ENCODE measurements around the gene ZG16B.

The ZG16B gene

DNA sequence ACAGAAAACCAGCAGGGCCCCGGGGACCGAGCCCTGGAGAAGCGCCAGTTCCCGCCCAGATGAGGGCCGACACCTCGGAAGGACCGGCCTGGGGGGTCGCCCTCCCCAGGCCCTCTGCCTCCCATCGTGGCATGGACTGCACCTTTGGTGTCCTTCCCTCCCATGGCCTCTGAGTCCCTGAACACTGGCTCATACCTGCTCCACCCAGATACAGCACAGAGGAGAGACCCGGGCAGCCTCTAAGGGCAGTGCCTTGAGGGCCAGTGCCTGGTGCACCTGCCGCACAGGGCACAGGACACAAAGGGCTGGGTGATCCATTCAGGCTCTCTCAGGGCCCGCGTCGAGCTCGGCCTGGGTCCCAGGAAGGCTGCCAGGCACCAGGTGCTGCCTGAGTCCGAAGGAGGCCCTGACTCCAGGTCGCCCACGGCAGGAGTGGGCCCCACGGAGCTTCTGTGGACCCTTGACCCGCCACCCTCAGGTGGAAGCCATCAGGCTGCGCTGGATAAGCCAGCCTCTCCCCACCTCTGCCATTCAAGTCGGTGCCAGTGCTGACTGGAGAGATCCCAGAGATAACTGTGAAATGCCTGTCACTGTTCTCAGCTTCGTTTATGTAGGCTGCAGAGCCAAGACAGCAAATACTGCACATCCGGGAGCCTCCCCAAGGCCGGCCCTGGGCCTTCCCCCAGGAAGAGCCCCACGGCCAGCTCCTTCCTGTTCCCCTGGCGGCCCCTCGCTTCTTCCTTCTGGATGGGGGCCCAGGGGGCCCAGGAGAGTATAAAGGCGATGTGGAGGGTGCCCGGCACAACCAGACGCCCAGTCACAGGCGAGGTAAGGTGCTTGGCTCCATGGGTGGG, at the start of gene ZG16B:
ZG16B (plus strand) TSS at position 803 of the 854 bp plus-strand sequence. CDS start 139 bp downstream, outside the sequence.
- DNase-seq (ENCODE audit: low spot score) = no peak

- no peak for DNase-seq (ENCODE audit: low spot score)
Observed at GRCh38 chr16:2782583-2783351, 47.3 kb upstream of the ZG16B start.

GRCh38 chr16:2783581-2784357, 46.3 kb upstream of the ZG16B start:
- no peak for DNase-seq (ENCODE audit: low spot score)

GRCh38 chr16:2784358-2785100, 45.6 kb upstream of the ZG16B start:
- DNase-seq (ENCODE audit: low spot score) = no peak

DNA sequence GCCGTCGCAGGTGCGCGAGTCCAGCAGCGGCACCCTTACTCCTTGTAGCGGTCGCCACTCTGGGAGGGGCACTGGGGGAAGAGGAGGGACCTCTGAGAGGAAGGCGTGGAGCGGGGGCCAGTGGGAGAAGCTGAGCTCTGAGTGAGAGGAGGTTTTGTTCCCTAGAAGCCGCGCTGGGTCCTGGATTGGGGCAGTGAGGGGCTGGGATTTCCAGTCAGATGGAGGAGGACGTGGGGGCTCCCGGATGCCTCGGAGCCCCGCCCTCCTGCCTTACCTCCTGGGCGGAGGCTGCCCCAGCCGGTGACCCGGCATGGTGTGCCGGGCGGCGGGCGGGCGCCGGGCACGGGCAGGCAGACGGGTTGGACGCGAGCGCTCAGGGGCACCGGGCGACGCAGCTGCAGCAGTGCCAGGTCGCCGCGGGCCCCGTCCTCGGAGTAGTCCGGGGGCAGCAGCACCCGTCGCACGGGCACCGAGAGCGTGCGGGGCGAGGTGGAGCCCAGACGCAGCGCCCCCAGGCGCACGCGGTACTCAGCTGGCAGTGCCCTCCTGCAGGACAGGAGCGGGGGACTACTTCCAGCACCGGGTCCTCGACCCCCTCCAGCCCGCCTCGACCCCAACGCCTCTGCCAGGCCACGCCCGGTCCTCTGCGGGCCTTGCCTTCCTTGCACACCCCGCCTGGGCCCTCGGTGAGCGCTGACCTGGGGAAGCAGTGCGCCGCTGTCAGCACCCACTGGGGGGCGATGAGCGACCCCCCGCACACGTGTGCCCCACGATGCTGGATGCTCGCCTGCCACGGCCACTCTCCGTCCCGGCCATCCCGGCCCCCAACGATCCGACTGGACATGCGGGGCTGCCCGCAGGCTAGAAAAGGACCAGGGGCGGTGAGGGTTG, 44.8 kb upstream of the ZG16B start:
- DNase-seq (ENCODE audit: low spot score) = no peak

DNA sequence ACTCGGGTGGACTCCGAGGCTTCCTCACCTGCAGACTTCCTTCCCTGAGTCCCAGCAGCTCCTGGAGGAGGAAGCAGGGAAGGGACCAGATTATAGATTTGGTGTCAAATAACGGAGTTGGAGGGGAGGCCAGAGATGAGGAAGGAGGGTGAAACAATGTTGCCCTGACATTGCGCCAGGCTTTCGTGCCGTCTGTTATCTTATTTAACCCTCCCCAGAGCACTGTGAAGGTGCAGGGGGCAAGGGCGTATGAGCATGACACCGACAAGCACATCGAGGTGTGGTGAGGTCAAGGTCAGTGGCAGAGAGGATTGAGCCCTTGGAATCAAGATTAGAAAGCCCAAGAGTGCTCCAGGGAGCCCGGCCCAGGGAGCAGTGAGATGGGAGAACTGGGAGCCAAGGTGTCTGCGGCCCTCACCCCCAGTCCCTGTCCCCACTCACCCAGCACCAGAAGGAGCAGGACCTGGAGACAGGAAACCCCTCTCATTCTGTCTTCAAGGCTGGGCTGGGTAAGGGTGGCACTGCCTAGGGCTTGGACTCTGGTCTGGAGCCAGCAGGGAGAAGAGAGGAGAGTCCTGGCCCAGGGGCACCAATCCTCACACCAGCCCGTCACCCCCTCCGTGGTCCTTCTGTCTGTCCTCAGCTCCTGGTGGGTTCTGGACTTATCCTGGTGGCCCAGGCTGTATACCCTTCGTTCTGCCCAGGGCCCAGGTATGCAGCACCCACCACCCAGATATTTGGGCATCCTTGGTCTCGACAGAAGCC, 43.9 kb upstream of the ZG16B start:
- no peak for DNase-seq (ENCODE audit: low spot score)

DNA sequence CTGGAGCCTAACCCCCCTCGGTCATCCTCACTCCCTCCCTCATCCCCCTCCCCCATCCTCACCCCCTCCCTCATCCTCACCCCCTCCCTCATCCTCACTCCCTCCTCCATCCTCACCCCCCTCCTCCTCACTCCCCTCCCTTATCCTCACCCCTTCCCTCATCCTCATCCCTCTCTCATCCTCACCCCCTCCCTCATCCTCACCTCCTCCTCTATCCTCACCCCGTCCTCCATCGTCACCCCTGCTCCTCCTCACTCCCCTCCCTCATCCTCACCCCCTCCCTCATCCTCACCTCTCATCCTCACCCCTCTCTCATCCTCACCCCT, 43.3 kb upstream of the ZG16B start:
- DNase-seq (ENCODE audit: low spot score) = no peak

DNA sequence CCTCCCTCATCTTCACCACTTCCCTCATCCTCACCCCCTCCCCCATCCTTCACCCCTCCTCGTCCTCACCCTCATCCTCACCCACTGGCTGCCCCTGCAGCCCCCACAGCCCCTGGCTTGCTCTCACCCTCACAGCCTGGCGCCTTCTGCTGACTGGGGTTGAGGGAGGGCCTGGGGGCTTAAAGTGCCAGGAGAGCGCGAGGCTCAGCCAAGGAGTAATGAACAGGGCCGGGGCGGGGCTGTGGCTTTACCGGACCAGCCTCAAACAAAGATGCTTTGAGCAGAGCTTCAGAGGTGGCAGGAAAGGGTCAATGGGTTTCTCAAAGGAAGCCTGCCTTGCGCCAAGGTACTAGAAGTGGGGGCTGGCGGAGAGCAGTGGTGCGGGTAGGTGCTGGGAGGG, 42.7 kb upstream of the ZG16B start, which contains the start of gene PRSS33:
PRSS33 (minus strand) TSS at position 155 of the 400 bp plus-strand sequence. CDS start 1,013 bp downstream, outside the sequence.
- no peak for DNase-seq (ENCODE audit: low spot score)

DNA sequence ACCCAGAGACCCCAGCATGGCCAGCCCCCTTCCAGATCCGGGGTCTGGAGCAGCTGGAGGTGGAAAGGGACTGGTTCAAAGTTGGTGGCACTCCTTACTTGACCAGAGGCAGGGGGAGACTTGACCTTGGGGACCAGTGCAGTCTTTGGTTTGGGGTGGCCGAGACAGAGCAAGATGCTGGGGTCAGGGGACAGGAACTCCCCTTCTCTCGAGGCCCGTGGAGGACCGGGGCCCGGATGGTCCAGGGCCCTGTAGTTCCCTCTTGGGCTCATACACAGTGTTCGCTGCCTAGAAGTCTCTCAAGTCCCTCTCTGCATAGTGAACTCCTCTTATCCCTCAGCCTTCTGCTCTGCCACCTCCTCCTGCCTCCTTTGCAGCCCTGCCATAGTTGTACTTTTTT, 42.1 kb upstream of the ZG16B start:
- no peak for DNase-seq (ENCODE audit: low spot score)

DNA sequence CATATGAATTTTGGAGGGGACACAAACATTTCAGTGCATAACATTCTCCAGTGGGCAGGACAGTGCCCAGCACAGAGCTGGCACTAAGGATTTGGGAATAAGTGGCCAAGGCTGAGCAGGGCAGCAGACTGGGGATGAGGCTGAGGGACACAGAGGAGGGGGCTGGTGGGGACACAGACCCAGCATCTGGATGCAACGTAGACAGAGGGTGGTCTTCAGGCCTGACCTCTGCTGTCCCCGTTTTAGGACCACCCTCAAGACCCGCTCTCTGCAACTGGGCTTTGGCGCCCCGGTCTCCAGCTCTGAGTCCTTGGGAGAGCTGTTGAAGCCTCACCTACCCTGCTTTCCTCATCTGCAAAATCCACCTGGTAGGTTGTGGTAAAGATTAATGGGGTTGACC, 39.5 kb upstream of the ZG16B start:
- DNase-seq (ENCODE audit: low spot score) = no peak

GRCh38 chr16:2791174-2791573, 38.9 kb upstream of the ZG16B start:
- DNase-seq (ENCODE audit: low spot score) = no peak

GRCh38 chr16:2792940-2793339, 37.2 kb upstream of the ZG16B start:
- no peak for DNase-seq (ENCODE audit: low spot score)

DNA sequence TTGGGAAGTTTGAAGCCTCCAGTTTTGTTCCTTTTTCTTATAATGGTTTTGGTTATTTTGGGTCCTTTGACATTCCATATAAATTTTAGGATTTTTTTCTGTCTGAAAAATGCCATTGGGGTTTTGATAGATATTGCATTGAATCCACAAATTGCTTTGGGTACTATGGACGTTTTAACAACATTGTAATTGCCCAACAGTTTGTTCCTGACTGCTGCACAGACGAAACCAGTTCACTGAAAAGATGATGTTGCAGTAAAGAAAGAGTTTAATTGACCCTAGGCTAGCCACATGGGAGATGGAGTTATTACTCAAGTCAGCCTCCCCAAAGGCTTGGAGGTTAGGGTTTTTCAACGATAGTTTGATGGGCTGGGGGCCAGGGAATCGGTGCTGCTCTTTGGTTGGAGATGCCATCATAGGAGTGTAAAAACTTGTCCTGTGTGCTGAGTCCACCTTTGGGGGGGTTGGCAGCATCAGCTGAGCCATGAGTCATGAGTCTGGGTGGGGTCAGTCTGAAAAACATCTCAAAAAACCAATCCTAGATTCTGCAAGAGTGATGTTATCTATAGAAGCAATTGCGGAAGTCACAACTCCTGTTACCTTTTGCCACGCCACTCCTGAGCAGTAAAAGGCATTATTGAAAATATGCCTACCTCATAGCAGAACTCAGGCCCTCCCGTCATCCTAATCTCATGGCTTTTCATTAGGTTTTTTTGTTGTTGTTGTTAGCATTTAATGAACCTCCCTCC, 34.5 kb upstream of the ZG16B start:
- no peak for DNase-seq (ENCODE audit: low spot score)

- no peak for DNase-seq (ENCODE audit: low spot score)
Observed at GRCh38 chr16:2798723-2799204, 31.3 kb upstream of the ZG16B start.

DNA sequence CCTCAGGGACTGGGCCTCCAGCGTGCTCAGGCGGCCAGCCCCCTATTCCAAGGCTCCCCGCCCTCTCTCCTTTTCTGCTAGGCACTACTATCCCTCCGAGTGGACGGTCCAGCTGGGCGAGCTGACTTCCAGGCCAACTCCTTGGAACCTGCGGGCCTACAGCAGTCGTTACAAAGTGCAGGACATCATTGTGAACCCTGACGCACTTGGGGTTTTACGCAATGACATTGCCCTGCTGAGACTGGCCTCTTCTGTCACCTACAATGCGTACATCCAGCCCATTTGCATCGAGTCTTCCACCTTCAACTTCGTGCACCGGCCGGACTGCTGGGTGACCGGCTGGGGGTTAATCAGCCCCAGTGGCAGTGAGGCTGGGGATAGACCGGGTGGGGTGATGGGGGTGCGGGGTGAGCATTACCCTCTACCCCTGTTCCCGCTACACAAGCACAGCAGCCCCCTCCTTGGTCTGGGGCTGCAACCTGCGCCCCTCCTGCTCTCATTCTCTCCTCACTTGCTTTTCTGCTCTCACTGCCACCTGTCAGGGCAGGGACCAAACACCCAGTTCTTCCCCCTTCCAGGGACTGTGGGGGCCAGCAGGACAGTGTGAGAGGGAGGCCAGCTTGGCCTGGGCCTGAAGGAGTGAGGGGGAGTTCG, 30.8 kb upstream of the ZG16B start:
- DNase-seq (ENCODE audit: low spot score) = no peak

- DNase-seq (ENCODE audit: low spot score) = no peak
Observed at GRCh38 chr16:2799859-2800226, 30.3 kb upstream of the ZG16B start.

GRCh38 chr16:2803545-2804195, 26.4 kb upstream of the ZG16B start:
- no peak for DNase-seq (ENCODE audit: low spot score)

- no peak for DNase-seq (ENCODE audit: low spot score)
Observed at GRCh38 chr16:2804728-2805127, 25.4 kb upstream of the ZG16B start.

All from RKO (cell line).